PC-9 (cell line): ENCODE data around the gene SSTR3. TPM values are rescaled to one million over a fixed set of nuclear protein-coding genes. Genes with fewer than 3 reads are reported as not detected.

Source experiments
- BruUV-seq: library from RNA; stranded (reverse); fragments of 400-500 nt; replicated peaks from 2 replicates; lab custom pipeline; 2021; lab: Mats Ljungman, UMichigan
- CTCF ChIA-PET: fragments of 300-600 bp; sonication (Branson Sonifier 250); formaldehyde crosslinking; loops from one replicate; lab custom pipeline; 2022; ENCODE audit warnings: antibody characterized with exemption; lab: Charles Lee
- POLR2A ChIA-PET: fragments of 300-600 bp; sonication (Branson Sonifier 250); formaldehyde crosslinking; loops from one replicate; lab custom pipeline; 2022; ENCODE audit warnings: antibody characterized with exemption; ENCODE audit not compliant: unreplicated experiment; lab: Charles Lee
- DNase-seq, 2 experiments: peaks; one replicate each; pipeline versions ENCODE4 v3.0.0 to v3.0.0-alpha.2; 2015 to 2022; ENCODE audit warnings: mixed read lengths in 1 of 2
- H2AFZ ChIP-seq: fragments of 200-600 bp; sonication (generic); 2 replicates; pipeline ENCODE4 v1.8.1; 2017; ENCODE audit warnings: antibody characterized with exemption
- H3F3A ChIP-seq: fragments of 200-600 bp; sonication (generic); 2 replicates; pipeline ENCODE4 v1.8.1; 2017; ENCODE audit warnings: antibody characterized with exemption, mild to moderate bottlenecking, low read depth; ENCODE audit not compliant: insufficient read depth
- H3K27ac ChIP-seq: fragments of 200-600 bp; sonication (generic); 2 replicates; pipeline ENCODE4 v1.6.1; 2016; ENCODE audit warnings: mixed run types
- H3K27me3 ChIP-seq: fragments of 200-600 bp; sonication (generic); 2 replicates; pipeline ENCODE4 v1.6.1; 2016; ENCODE audit warnings: low read depth, mixed run types; ENCODE audit not compliant: insufficient read depth
- H3K36me3 ChIP-seq: fragments of 200-600 bp; sonication (generic); 2 replicates; pipeline ENCODE4 v1.6.1; 2016; ENCODE audit warnings: low read depth, mixed run types
- H3K4me1 ChIP-seq: fragments of 200-600 bp; sonication (generic); replicated peaks from 2 replicates; pipeline ENCODE4 v1.6.1; 2016; ENCODE audit warnings: mixed run types; ENCODE audit not compliant: insufficient read depth
- H3K4me2 ChIP-seq: fragments of 200-600 bp; sonication (generic); 2 replicates; pipeline ENCODE4 v1.6.1; 2017; ENCODE audit warnings: mixed run types
- H3K4me3 ChIP-seq: fragments of 200-600 bp; sonication (generic); 2 replicates; pipeline ENCODE4 v1.6.1; 2016; ENCODE audit warnings: mixed run types
- H3K79me2 ChIP-seq: fragments of 200-600 bp; sonication (generic); 2 replicates; pipeline ENCODE4 v1.6.1; 2017; ENCODE audit warnings: low read depth, mixed run types
- H3K9me2 ChIP-seq: fragments of 200-600 bp; sonication (generic); 2 replicates; pipeline ENCODE4 v1.8.1; 2017; ENCODE audit warnings: mild to moderate bottlenecking; ENCODE audit not compliant: insufficient read depth
- H3K9me3 ChIP-seq: fragments of 200-600 bp; sonication (generic); 2 replicates; pipeline ENCODE4 v1.8.1; 2016; ENCODE audit warnings: low read depth; ENCODE audit not compliant: insufficient read depth
- H4K20me1 ChIP-seq: fragments of 200-600 bp; sonication (generic); 2 replicates; pipeline ENCODE4 v1.8.1; 2017; ENCODE audit not compliant: insufficient read depth
- CTCF ChIP-seq: fragments of 200-600 bp; sonication (generic); conservative IDR thresholded peaks from 2 replicates; pipeline ENCODE4 v1.6.1; 2017; ENCODE audit warnings: mixed run types, antibody characterized with exemption, mild to moderate bottlenecking, moderate library complexity
- EZH2 ChIP-seq: fragments of 200-600 bp; sonication (generic); IDR thresholded peaks from 2 replicates; pipeline ENCODE4 v1.8.0; 2017; ENCODE audit warnings: antibody characterized with exemption, low read depth
- intact Hi-C: fragments of 100-400 bp; cut with micrococcal nuclease; formaldehyde crosslinking; loops from one replicate; pipeline ENCODE4 v1.10.0; 2022; ENCODE audit not compliant: unreplicated experiment
- total RNA-seq: library from RNA; stranded (reverse); gene quantifications from 2 replicates; pipeline ENCODE4 v1.2.3, GENCODE V29; 2021

The SSTR3 gene
- total RNA-seq, 1 experiment from 2014 or later, result not detected

- intact Hi-C loops, result no loop called here
- Histone ChIP-seq H3K79me2 (no peaks in the 10 kb centered on the region), H3K27ac (no peak overlapping the region), H3F3A (peaks cover 9% of the 10 kb centered on the region; the same call in 1 of the 2 replicates), H3K36me3 (no peaks in the 10 kb centered on the region), H2AFZ (no peak overlapping the region), H3K4me2 (no peak overlapping the region), H4K20me1 (no peaks in the 10 kb centered on the region), H3K4me3 (no peak overlapping the region), H3K27me3 (no peaks in the 10 kb centered on the region), H3K4me1 (peaks cover 6% of the 10 kb centered on the region), H3K9me3 (no peaks in the 10 kb centered on the region), H3K9me2 (no peaks in the 10 kb centered on the region)
- TF ChIP-seq EZH2, result no peak
- POLR2A ChIA-PET, result no interaction called here
- no TSS peak for BruUV-seq
- CTCF ChIA-PET, result no interaction called here
- DNase-seq, result no peak
Observed at GRCh38 chr22:37160027-37160426, 52.2 kb downstream of the SSTR3 start.

GRCh38 chr22:37158963-37159290, 53.4 kb downstream of the SSTR3 start:
- Histone ChIP-seq H3K79me2 (no peaks in the 10 kb centered on the region), H3F3A (peaks cover 11% of the 10 kb centered on the region; the same call in 1 of the 2 replicates), H2AFZ (no peak overlapping the region), H3K4me1 (peaks cover 9% of the 10 kb centered on the region), H3K9me3 (no peaks in the 10 kb centered on the region), H3K9me2 (no peaks in the 10 kb centered on the region), H3K36me3 (no peaks in the 10 kb centered on the region), H4K20me1 (no peaks in the 10 kb centered on the region), H3K4me2 (no peak overlapping the region), H3K4me3 (no peak overlapping the region), H3K27ac (no peak overlapping the region), H3K27me3 (no peaks in the 10 kb centered on the region)
- ChIA-PET CTCF (no interaction called here), POLR2A (no interaction called here)
- no peak for DNase-seq
- no TSS peak for BruUV-seq
- intact Hi-C loops, result loop anchor here (5.0 kb wide), 1 partner anchor 38 kb away; no protein-coding TSS in a partner anchor
- TF ChIP-seq CTCF (no peak), EZH2 (no peak)

- no peak overlapping the region for H2AFZ ChIP-seq
- H3K27ac ChIP-seq, result no peak overlapping the region
- no peak overlapping the region for H3K4me3 ChIP-seq
- H3K79me2 ChIP-seq, result no peaks in the 10 kb centered on the region
- H3K9me3 ChIP-seq, result no peaks in the 10 kb centered on the region
- POLR2A ChIA-PET, result interaction anchor here (0.7 kb wide), 1 partner anchor 40 kb away, joined by 5 read pairs; no protein-coding TSS in a partner anchor
- H3K27me3 ChIP-seq, result no peaks in the 10 kb centered on the region
- H4K20me1 ChIP-seq, result no peaks in the 10 kb centered on the region
- TF ChIP-seq EZH2, result no peak
- no peak for TF ChIP-seq CTCF
- BruUV-seq, result no TSS peak
- CTCF ChIA-PET, result no interaction called here
- no peaks in the 10 kb centered on the region for H3K36me3 ChIP-seq
- H3K4me1 ChIP-seq, result peaks cover 9% of the 10 kb centered on the region
- H3K9me2 ChIP-seq, result no peaks in the 10 kb centered on the region
- DNase-seq, result peak in 1 of 2 experiments; percentile 49
- peaks cover 11% of the 10 kb centered on the region; the same call in 1 of the 2 replicates for H3F3A ChIP-seq
- intact Hi-C loops, result loop anchor here (5.0 kb wide), 1 partner anchor 40 kb away; no protein-coding TSS in a partner anchor
- H3K4me2 ChIP-seq, result no peak overlapping the region
Observed at GRCh38 chr22:37157516-37158285, 54.6 kb downstream of the SSTR3 start.
